Ectodermal cell (in vitro differentiated cells): ENCODE results near the gene ABCA7.

ENCODE experiments used
- H3K27ac ChIP-seq: 2 replicates; pipeline ENCODE4 v1.7.0; 2013; ENCODE audit warnings: mild to moderate bottlenecking, low read depth, low read length; ENCODE audit not compliant: insufficient read depth, poor library complexity, severe bottlenecking
- H3K27me3 ChIP-seq: 2 replicates; pipeline ENCODE4 v1.7.0; 2013; ENCODE audit warnings: mild to moderate bottlenecking, low read length; ENCODE audit not compliant: insufficient read depth, control insufficient read depth, poor library complexity, severe bottlenecking
- H3K36me3 ChIP-seq: one replicate; pipeline ENCODE4 v1.7.0; 2013; ENCODE audit warnings: low read length; ENCODE audit not compliant: control insufficient read depth, insufficient read depth
- H3K4me1 ChIP-seq: one replicate; pipeline ENCODE4 v1.7.0; 2013; ENCODE audit warnings: low read length; ENCODE audit not compliant: control insufficient read depth, insufficient read depth
- H3K4me3 ChIP-seq: 2 replicates; pipeline ENCODE4 v1.7.0; 2013; ENCODE audit warnings: low read depth, low read length, control low read depth; ENCODE audit not compliant: insufficient read depth
- H3K9me3 ChIP-seq: 2 replicates; pipeline ENCODE4 v1.7.0; 2013; ENCODE audit warnings: mild to moderate bottlenecking, low read length, moderate library complexity; ENCODE audit not compliant: control insufficient read depth
- WGBS, 2 experiments: methylation state at CpG; one replicate each; pipeline ENCODE4 v1.1.7; 2013; ENCODE audit warnings: missing lambda C conversion rate in 2 of 2; 5-methylcytosine and 5-hydroxymethylcytosine counted together

Gene ABCA7

GRCh38 chr19:1057176-1057855 is 17.4 kb downstream of the ABCA7 start:
- Histone ChIP-seq H3K4me1 (no peaks in the 10 kb centered on the region), H3K4me3 (no peak overlapping the region), H3K27me3 (no peaks in the 10 kb centered on the region), H3K9me3 (no peaks in the 10 kb centered on the region), H3K27ac (no peak overlapping the region), H3K36me3 (peaks cover 10% of the 10 kb centered on the region)
- WGBS, 2 experiments = 83 to 86% methylated on average over 3 of the region's 3 CpGs

GRCh38 chr19:1058112-1058511 is 18.2 kb downstream of the ABCA7 start:
- H3K27ac ChIP-seq = no peak overlapping the region
- H3K36me3 ChIP-seq = peaks cover 10% of the 10 kb centered on the region
- no peaks in the 10 kb centered on the region for H3K4me1 ChIP-seq
- 95 to 97% methylated on average over 5 of the region's 5 CpGs for WGBS, 2 experiments
- no peaks in the 10 kb centered on the region for H3K27me3 ChIP-seq
- no peaks in the 10 kb centered on the region for H3K9me3 ChIP-seq
- H3K4me3 ChIP-seq = no peak overlapping the region

GRCh38 chr19:1060689-1061088 is 20.8 kb downstream of the ABCA7 start:
- 88 to 92% methylated on average over 5 of the region's 5 CpGs for WGBS, 2 experiments
- Histone ChIP-seq H3K36me3 (peaks cover 9% of the 10 kb centered on the region), H3K9me3 (no peaks in the 10 kb centered on the region), H3K4me3 (no peak overlapping the region), H3K27ac (no peak overlapping the region), H3K27me3 (peaks cover 24% of the 10 kb centered on the region), H3K4me1 (peaks cover 2% of the 10 kb centered on the region)

- Histone ChIP-seq H3K4me1 (peaks cover 13% of the 10 kb centered on the region), H3K36me3 (peaks cover 1% of the 10 kb centered on the region), H3K27ac (no peak overlapping the region), H3K4me3 (no peak overlapping the region), H3K27me3 (peaks cover 37% of the 10 kb centered on the region), H3K9me3 (no peaks in the 10 kb centered on the region)
- 95% methylated on average over 20 of the region's 20 CpGs for WGBS, 2 experiments
These were observed 22.1 kb downstream of the ABCA7 start for GRCh38 chr19:1061987-1062386.

GRCh38 chr19:1062387-1063029 is 22.6 kb downstream of the ABCA7 start:
- Histone ChIP-seq H3K9me3 (no peaks in the 10 kb centered on the region), H3K27me3 (peaks cover 43% of the 10 kb centered on the region), H3K4me1 (peaks cover 13% of the 10 kb centered on the region), H3K36me3 (no peaks in the 10 kb centered on the region), H3K4me3 (no peak overlapping the region), H3K27ac (no peak overlapping the region)
- WGBS, 2 experiments = 83 to 84% methylated on average over 16 of the region's 17 CpGs

- peaks cover 50% of the 10 kb centered on the region for H3K27me3 ChIP-seq
- WGBS, 2 experiments = 93% methylated on average over 36 to 37 of the region's 37 CpGs
- H3K27ac ChIP-seq = no peak overlapping the region
- H3K4me1 ChIP-seq = peaks cover 13% of the 10 kb centered on the region
- H3K9me3 ChIP-seq = no peaks in the 10 kb centered on the region
- H3K36me3 ChIP-seq = no peaks in the 10 kb centered on the region
- H3K4me3 ChIP-seq = no peak overlapping the region
These were observed 23.4 kb downstream of the ABCA7 start for GRCh38 chr19:1063030-1063908.

GRCh38 chr19:1063909-1064660 is 24.2 kb downstream of the ABCA7 start:
- H3K4me3 ChIP-seq = no peak overlapping the region
- no peaks in the 10 kb centered on the region for H3K36me3 ChIP-seq
- WGBS, 2 experiments = 83% methylated on average over 37 of the region's 37 CpGs
- H3K27me3 ChIP-seq = peaks cover 58% of the 10 kb centered on the region
- no peak overlapping the region for H3K27ac ChIP-seq
- peaks cover 13% of the 10 kb centered on the region for H3K4me1 ChIP-seq
- H3K9me3 ChIP-seq = no peaks in the 10 kb centered on the region

- Histone ChIP-seq H3K36me3 (no peaks in the 10 kb centered on the region), H3K9me3 (no peaks in the 10 kb centered on the region), H3K4me1 (peaks cover 13% of the 10 kb centered on the region), H3K27me3 (peaks cover 67% of the 10 kb centered on the region), H3K4me3 (peak overlapping the region; percentile 2), H3K27ac (no peak overlapping the region)
- WGBS, 2 experiments = 12 to 13% methylated on average over 60 of the region's 60 CpGs
These were observed 25.0 kb downstream of the ABCA7 start for GRCh38 chr19:1064661-1065605.

- Histone ChIP-seq H3K27me3 (peaks cover 74% of the 10 kb centered on the region), H3K4me3 (no peak overlapping the region), H3K4me1 (peaks cover 13% of the 10 kb centered on the region), H3K27ac (no peak overlapping the region), H3K9me3 (no peaks in the 10 kb centered on the region), H3K36me3 (no peaks in the 10 kb centered on the region)
- WGBS, 2 experiments = 70 to 71% methylated on average over 17 of the region's 17 CpGs
These were observed 25.8 kb downstream of the ABCA7 start for GRCh38 chr19:1065606-1066109.
